EH (cell line): ENCODE data around the gene CSF1R.
A peak's percentile ranks its signal among the peaks of the same experiment; 100 is the strongest.

Source experiments
- DNase-seq: peaks from one replicate; pipeline ENCODE4 v3.0.0-alpha.2; 2015; ENCODE audit warnings: low read depth

CSF1R gene

DNA sequence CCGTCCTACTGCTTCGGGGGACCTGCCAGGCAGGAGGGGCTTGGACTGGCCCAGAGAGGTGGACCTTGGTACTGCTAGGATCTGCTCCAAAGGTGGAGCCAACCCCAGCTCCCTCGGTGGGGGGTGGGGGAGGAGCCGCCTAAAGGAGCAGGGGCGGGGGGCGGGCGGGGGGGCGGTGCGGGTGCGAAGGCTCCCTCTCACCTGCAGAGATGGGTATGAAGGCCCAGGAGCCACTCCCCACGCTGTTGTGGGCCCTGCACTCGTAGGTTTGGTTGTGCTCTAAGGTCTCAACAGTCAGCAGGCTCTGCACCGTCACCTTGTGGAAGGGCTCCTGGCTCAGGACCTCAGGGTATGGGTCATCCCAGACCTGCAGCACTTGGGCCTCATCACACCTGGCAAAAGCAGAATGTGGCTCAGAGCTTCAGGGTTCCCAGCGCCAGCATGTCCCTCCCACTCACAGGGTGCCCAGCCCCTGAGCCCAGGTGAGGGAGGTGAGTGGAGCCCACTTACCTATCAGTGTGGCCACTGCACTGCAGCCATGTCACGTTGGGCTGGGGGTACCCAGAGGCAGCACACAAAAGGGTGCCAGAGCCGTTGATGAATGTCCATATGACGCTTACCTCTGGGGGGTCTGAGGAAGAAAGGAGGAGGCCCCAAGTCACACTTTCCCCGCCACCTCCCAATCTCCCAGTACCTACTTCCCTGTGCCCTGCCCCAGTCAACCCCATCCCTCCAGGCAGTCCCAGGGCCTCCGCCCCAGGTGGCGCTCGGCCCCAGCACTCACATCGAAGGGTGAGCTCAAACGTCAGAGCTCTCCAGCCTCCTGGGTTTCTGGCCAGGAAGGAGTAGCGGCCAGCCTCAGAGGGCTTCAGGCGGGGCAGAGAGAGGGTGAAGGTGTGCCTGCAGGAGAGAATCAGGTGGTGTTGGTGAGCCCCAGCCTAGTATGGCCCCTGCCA, 16.4 kb downstream of the CSF1R start:
- DNase-seq: no peak

GRCh38 chr5:150068961-150069645, 17.3 kb downstream of the CSF1R start:
- no peak for DNase-seq

- DNase-seq: peak; percentile 45
Observed at GRCh38 chr5:150068472-150068871, 17.9 kb downstream of the CSF1R start.

DNA sequence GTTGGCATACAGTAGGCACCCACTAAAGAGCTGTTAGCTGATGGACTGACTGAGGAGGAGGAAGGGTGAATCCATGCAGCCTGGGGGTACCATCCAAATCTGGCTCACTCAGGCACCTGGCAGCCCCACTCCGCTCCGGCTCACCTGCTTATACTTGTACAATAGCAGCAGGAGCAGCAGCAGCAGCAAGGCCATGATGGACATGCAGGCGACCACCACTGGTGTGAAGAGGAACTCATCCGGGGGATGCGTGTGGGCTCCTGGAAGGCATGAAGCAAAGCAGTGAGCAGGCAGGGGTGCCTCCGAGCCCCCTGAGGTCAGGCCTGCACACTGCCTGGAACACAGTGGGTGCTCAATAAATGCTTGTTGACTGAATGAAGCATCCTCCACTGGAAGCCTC, 18.3 kb downstream of the CSF1R start:
- no peak for DNase-seq

- DNase-seq: no peak
Observed at GRCh38 chr5:150067405-150067960, 18.9 kb downstream of the CSF1R start.

DNA sequence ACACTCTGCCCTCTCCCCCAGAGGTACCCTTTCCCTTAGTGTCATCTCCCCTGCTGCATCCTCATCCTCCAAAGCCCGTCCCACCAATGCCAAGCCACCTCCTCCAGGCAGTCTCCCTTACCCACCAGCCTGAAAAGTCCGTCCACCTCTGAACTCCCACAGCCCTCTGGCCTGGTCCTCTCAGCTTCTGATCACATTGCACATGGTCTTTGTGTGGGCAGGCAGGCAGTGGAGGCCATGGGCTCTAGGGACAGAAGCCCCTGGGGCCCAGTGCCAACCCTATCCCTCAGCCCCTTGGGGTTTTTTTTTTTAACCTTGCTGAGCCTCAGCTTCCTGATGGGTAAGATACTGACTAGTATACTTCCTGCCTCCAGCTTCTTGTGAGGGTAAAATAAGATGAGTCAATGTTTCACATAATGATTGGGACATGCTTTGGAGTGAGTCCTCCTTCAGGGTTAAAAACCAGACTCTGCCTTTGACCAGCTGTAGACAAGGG, 19.4 kb downstream of the CSF1R start:
- DNase-seq: peak; percentile 82

DNA sequence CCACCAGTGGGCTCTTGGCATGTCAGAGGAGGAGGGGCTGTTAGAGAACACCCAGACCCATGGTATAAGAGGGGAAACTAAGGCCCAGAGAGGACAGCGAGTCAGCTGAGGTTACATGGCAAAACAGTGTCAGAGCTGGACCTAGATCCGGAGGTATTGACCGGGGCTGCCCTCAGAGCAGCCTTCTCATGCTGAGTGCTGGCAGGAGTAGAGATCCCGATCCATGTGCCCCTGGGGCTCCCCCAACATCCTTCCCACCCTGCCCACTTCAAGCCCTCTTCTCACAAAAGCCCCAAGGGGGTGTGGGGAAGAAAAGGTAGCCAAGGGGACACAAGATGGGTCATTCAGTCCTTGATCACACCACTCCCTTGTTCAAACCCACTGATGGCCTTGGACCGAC, 19.9 kb downstream of the CSF1R start:
- no peak for DNase-seq

DNA sequence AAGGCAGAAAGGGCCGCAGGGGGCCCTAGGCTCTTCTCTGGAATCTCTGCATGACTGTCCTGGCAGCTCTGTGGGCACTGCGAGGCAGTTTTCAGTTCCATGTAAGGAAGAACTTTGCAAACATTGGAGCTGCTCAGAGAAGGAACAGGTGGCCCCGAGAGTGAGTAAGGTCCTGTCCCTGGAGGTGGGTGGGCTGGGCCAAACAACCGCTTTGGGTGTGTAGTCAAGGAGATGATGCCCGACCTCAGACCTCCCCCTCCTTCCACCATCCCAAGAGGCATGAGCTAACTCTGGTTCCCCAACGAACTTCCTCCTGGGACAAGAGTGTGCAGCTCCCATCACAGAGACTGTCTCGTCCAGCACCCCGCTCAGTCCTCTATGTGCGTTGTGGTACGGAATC, 20.5 kb downstream of the CSF1R start:
- DNase-seq: peak; percentile 29

DNA sequence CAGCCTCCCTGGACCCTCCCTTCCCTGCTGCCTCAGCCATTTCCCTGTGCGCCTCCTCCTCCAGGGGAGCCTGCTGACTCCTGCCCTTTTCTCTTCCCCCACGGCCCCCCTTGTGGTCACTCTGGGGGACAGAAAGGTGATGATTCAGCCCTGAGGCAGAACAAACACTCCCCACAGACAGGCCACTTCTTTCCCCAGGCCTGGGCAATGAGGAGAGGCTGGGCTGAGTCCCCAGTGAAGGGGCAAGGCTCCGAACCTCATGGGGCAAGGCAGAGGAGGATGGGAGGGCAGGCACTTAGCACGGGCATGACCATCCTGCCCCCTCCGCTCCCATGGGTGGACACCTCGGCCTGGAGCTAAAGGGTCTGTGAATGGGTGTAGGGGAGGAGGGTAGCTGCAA, 21.0 kb downstream of the CSF1R start:
- peak; percentile 70 for DNase-seq

DNA sequence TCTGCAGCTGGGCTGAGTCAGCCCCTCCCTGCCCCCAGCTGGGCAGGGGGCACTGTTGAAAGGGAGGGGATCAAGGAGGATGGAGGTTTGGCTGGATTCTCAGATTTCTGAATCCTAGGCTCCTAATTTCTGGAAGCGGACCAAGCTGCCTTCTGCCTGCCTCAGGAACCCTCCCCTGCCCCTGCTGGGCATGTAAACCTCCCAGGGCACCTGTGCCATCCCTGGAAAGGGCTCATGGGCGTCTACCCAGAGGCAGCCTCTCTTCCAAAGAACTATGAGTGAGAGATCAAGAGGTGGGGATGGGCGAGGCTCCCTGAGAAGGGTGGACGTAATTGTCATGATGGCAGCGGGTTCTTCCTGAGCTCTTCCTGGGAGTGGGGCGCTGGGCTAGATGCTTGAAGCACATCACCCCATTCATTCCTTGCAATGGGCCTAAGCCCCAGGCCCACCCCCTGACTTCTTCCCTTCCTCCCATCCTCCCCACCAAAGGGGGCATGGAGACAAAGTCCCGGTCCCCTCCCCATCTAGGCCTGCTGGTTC, 21.6 kb downstream of the CSF1R start:
- no peak for DNase-seq

- DNase-seq: no peak
Observed at GRCh38 chr5:150063638-150064037, 22.7 kb downstream of the CSF1R start.

- peak; percentile 36 for DNase-seq
Observed at GRCh38 chr5:150062216-150062922, 24.0 kb downstream of the CSF1R start.

DNA sequence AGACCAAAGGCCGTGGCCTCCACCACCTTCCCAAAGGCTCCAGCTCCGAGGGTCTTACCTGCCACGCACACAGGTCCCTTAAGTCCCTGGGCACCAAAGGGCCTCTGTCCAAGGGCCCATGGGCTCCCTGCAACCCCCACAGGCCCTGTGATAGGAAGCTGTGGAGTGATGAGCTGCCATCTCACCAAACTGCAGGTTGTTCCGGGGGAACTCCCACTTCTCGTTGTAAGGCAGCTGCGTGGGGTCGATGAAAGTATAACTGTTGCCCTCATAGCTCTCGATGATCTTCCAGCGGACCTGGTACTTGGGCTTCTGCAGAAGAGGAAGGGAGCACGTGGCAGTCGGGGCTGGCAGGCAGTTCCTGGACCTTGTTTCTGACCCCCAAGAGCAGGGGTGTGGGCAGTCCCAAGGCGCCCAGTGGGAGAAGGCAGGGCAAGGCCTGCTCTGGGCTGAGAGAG, 24.8 kb downstream of the CSF1R start:
- DNase-seq: no peak

GRCh38 chr5:150060471-150060870, 25.9 kb downstream of the CSF1R start:
- no peak for DNase-seq

GRCh38 chr5:150059623-150060022, 26.7 kb downstream of the CSF1R start:
- DNase-seq: no peak

DNA sequence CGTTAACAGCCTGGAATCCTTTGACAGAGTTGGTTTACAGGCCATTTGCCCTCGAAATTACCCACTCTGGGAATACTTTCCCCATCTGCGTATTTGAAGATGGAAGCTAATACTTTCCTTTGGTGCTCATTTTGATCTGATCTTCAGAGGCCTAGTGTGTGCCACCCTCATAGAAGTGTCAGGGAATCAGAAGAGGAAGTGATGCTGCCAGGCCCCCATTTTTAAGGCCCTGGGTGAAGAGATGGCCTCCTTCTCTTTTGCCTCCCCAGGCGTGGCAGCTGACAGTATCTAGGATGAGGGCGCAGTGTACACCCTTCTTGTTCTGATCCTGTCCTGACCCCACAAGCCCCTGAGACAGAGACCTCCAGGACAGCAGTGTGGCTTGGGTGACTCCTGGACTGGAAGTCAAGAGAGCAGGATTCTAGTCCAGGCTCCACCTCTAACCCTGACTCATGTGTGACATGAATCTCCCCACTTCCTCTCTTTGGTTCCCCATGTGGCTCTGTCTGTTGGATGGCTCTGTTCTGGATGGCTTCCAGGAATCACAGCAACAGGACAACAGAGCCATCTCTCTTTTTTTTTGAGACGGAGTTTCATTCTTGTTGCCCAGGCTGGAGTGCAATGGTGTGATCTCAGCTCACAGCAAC, 27.8 kb downstream of the CSF1R start:
- peak; percentile 96 for DNase-seq

- peak; percentile 39 for DNase-seq
Observed at GRCh38 chr5:150057996-150058395, 28.4 kb downstream of the CSF1R start.

DNA sequence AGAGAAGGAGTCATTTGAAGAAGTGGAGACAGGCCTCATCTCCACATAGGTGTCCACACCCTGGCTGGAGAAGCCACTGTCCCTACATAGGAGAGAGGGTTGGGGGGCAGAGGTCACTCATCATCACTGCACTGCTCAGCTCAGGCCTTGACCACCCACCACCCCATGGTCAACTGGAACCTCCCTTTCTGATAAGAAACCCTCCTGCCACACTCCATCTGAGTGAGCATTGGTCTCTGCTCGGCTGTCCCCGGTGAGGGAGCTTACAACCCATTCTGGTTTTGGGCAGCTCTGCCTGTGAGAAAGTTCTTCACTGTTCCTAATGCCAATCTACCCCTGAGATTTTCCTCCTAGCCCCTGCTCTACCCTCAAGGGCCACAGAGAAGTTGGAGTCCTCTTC, 28.8 kb downstream of the CSF1R start:
- DNase-seq: no peak

- DNase-seq: no peak
Observed at GRCh38 chr5:150057052-150057451, 29.3 kb downstream of the CSF1R start.

DNA sequence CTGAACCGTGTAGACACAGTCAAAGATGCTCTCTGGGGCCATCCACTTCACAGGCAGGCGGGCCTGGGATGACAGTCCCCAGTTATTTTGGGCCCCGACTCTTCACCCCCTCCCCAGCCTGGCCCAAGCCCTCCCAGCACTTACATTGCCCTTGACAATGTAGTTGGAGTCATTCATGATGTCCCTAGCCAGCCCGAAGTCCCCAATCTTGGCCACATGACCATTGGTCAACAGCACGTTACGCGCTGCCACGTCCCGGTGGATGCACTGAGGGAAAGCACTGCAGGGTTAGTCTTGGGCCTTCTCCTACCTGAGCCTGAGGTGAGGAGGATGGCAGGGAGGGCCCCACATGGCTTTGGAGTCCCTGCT, 30.3 kb downstream of the CSF1R start:
- no peak for DNase-seq

- no peak for DNase-seq
Observed at GRCh38 chr5:150055326-150056074, 30.9 kb downstream of the CSF1R start.
